Natural killer cell (primary cell): ENCODE data around the gene CRAMP1. TPM values are rescaled to one million over a fixed set of nuclear protein-coding genes. Genes with fewer than 3 reads are reported as not detected.

Source experiments
- ATAC-seq, 3 donors: fragments of 150-1000 bp in 2 of 3; fragments of 200-7000 bp in 1 of 3; cut with Tn5 transposase; 1 replicate in 1 of 3; 2 replicates in 2 of 3; pipeline ENCODE4 v1.10.0; 2021; ENCODE audit warnings: mild to moderate bottlenecking in 2 of 3, moderate library complexity in 2 of 3
- DNase-seq, 2 donors: peaks; one replicate each; pipeline versions ENCODE4 v3.0.0 to v3.0.0-alpha.2; 2013 to 2021; ENCODE audit warnings: mixed read lengths in 1 of 2
- H3K27ac ChIP-seq: one replicate; pipeline ENCODE4 v1.5.1; 2013; ENCODE audit warnings: mild to moderate bottlenecking, low read length
- H3K27me3 ChIP-seq: one replicate; pipeline ENCODE4 v1.6.1; 2013; ENCODE audit warnings: low read length; ENCODE audit not compliant: control insufficient read depth, insufficient read depth
- H3K36me3 ChIP-seq: one replicate; pipeline ENCODE4 v1.6.1; 2013; ENCODE audit warnings: low read length; ENCODE audit not compliant: control insufficient read depth, insufficient read depth
- H3K4me1 ChIP-seq: one replicate; pipeline ENCODE4 v1.6.1; 2013; ENCODE audit warnings: low read length; ENCODE audit not compliant: control insufficient read depth, insufficient read depth
- H3K4me3 ChIP-seq: one replicate; pipeline ENCODE4 v1.5.1; 2013; ENCODE audit warnings: low read length
- H3K9me3 ChIP-seq: one replicate; pipeline ENCODE4 v1.6.1; 2013; ENCODE audit warnings: low read length; ENCODE audit not compliant: control insufficient read depth, insufficient read depth
- H3K27ac Mint-ChIP-seq, 2 donors: one replicate each; pipeline ENCODE4 v1.8.0; 2022; ENCODE audit warnings: mild to moderate bottlenecking in 2 of 2, mixed read lengths in 2 of 2, moderate library complexity in 1 of 2
- H3K27me3 Mint-ChIP-seq, 2 donors: one replicate each; pipeline ENCODE4 v1.8.0; 2022; ENCODE audit warnings: low read depth in 2 of 2, mixed read lengths in 2 of 2
- H3K36me3 Mint-ChIP-seq: one replicate; pipeline ENCODE4 v1.8.0; 2022; ENCODE audit warnings: mixed read lengths
- H3K4me1 Mint-ChIP-seq, 2 donors: one replicate each; pipeline ENCODE4 v1.8.0; 2022; ENCODE audit warnings: mixed read lengths in 2 of 2
- H3K4me3 Mint-ChIP-seq: one replicate; pipeline ENCODE4 v1.8.0; 2022; ENCODE audit warnings: mild to moderate bottlenecking, moderate library complexity, mixed read lengths
- H3K9me3 Mint-ChIP-seq, 2 donors: one replicate each; pipeline ENCODE4 v1.8.0; 2022; ENCODE audit warnings: mixed read lengths in 2 of 2
- CTCF ChIP-seq: fragments of 200-600 bp; IDR thresholded peaks from one replicate; pipeline ENCODE4 v1.8.0; 2022; ENCODE audit warnings: antibody characterized with exemption
- WGBS: methylation state at CpG from one replicate; pipeline ENCODE4 v1.1.7; 2013; ENCODE audit warnings: missing lambda C conversion rate; ENCODE audit not compliant: insufficient coverage; 5-methylcytosine and 5-hydroxymethylcytosine counted together
- intact Hi-C: fragments of 100-400 bp; cut with micrococcal nuclease; formaldehyde crosslinking; loops from one replicate; pipeline ENCODE4 v1.14.2; 2022
- total RNA-seq, 4 donors: library from RNA; stranded (reverse); fragments of 120-200 nt in 1 of 4; gene quantifications; one replicate each; pipeline versions ENCODE4 v1.2.3 to v1.2.4, GENCODE V29; 2013 to 2022

Gene CRAMP1
- total RNA-seq, 3 donors from 2014 or later (not counting 1 experiment from before 2014, with no cell fraction given): 47.8 to 49.8 (median 49.6) TPM

- Histone ChIP-seq H3K4me1 (no peaks in the 10 kb centered on the region), H3K4me3 (no peak overlapping the region), H3K27ac (no peak overlapping the region), H3K27me3 (no peaks in the 10 kb centered on the region), H3K9me3 (no peaks in the 10 kb centered on the region), H3K36me3 (peaks cover 54% of the 10 kb centered on the region)
- Mint-ChIP-seq H3K9me3 (no peaks in the 10 kb centered on the region), H3K27ac (no peak overlapping the region), H3K4me1 (no peaks in the 10 kb centered on the region), H3K27me3 (no peaks in the 10 kb centered on the region), H3K36me3 (peaks cover 9% of the 10 kb centered on the region), H3K4me3 (no peak overlapping the region)
- intact Hi-C loops: no loop called here
- WGBS: 97% methylated on average over 13 of the region's 13 CpGs
- TF ChIP-seq CTCF: no peak
- ATAC-seq: no peak
- no peak for DNase-seq
These were observed 77.7 kb downstream of the CRAMP1 start for GRCh38 chr16:1689853-1690252.

- ATAC-seq (no peak), DNase-seq (no peak)
- H3K9me3 Mint-ChIP-seq: no peaks in the 10 kb centered on the region
- Histone ChIP-seq H3K4me1 (no peaks in the 10 kb centered on the region), H3K27me3 (no peaks in the 10 kb centered on the region), H3K4me3 (no peak overlapping the region), H3K27ac (no peak overlapping the region), H3K36me3 (peaks cover 49% of the 10 kb centered on the region), H3K9me3 (no peaks in the 10 kb centered on the region)
- no peaks in the 10 kb centered on the region for H3K4me1 Mint-ChIP-seq
- no peak overlapping the region for H3K27ac Mint-ChIP-seq
- H3K36me3 Mint-ChIP-seq: peaks cover 9% of the 10 kb centered on the region
- H3K4me3 Mint-ChIP-seq: no peak overlapping the region
- WGBS: 79% methylated on average over 1 of the region's 1 CpG
- H3K27me3 Mint-ChIP-seq: no peaks in the 10 kb centered on the region
- intact Hi-C loops: no loop called here
- TF ChIP-seq CTCF: no peak
These were observed 78.7 kb downstream of the CRAMP1 start for GRCh38 chr16:1690810-1691209.

- no peak overlapping the region for H3K27ac Mint-ChIP-seq
- no peaks in the 10 kb centered on the region for H3K9me3 Mint-ChIP-seq
- Histone ChIP-seq H3K4me3 (no peak overlapping the region), H3K27ac (no peak overlapping the region), H3K36me3 (peaks cover 47% of the 10 kb centered on the region), H3K9me3 (no peaks in the 10 kb centered on the region), H3K27me3 (no peaks in the 10 kb centered on the region), H3K4me1 (no peaks in the 10 kb centered on the region)
- DNase-seq: no peak
- no peak overlapping the region for H3K4me3 Mint-ChIP-seq
- intact Hi-C loops: no loop called here
- no peaks in the 10 kb centered on the region for H3K27me3 Mint-ChIP-seq
- H3K36me3 Mint-ChIP-seq: peaks cover 9% of the 10 kb centered on the region
- ATAC-seq: no peak
- no peaks in the 10 kb centered on the region for H3K4me1 Mint-ChIP-seq
- no peak for TF ChIP-seq CTCF
These were observed 79.1 kb downstream of the CRAMP1 start for GRCh38 chr16:1691276-1691675.

GRCh38 chr16:1691956-1692355, 79.8 kb downstream of the CRAMP1 start:
- peaks cover 49% of the 10 kb centered on the region for H3K36me3 ChIP-seq
- 94% methylated on average over 21 of the region's 21 CpGs for WGBS
- H3K4me3 ChIP-seq: no peak overlapping the region
- H3K27me3 ChIP-seq: no peaks in the 10 kb centered on the region
- no peak for TF ChIP-seq CTCF
- no peaks in the 10 kb centered on the region for H3K9me3 ChIP-seq
- intact Hi-C loops: no loop called here
- no peak overlapping the region for H3K27ac ChIP-seq
- DNase-seq (no peak), ATAC-seq (no peak)
- H3K36me3 Mint-ChIP-seq: peaks cover 9% of the 10 kb centered on the region
- H3K4me1 Mint-ChIP-seq: no peaks in the 10 kb centered on the region
- H3K4me1 ChIP-seq: no peaks in the 10 kb centered on the region
- no peaks in the 10 kb centered on the region for H3K27me3 Mint-ChIP-seq
- H3K4me3 Mint-ChIP-seq: no peak overlapping the region
- no peak overlapping the region for H3K27ac Mint-ChIP-seq
- no peaks in the 10 kb centered on the region for H3K9me3 Mint-ChIP-seq
